Osteoblast (primary cell): ENCODE measurements around the gene NPAT. TPM values are rescaled to one million over a fixed set of nuclear protein-coding genes. Genes with fewer than 3 reads are reported as not detected.

Experiments
- DNase-seq: peaks from one replicate; pipeline ENCODE4 v3.0.0; 2011; ENCODE audit warnings: low spot score, mixed read lengths; ENCODE audit not compliant: insufficient read length; ENCODE audit errors: missing footprints
- H2AFZ ChIP-seq: 2 replicates; pipeline ENCODE4 v1.6.0; 2011; ENCODE audit warnings: mild to moderate bottlenecking, low read length
- H3K27ac ChIP-seq: 2 replicates; pipeline ENCODE4 v1.5.1; 2011; ENCODE audit warnings: mild to moderate bottlenecking, low read depth, low read length, moderate library complexity
- H3K27me3 ChIP-seq: 2 replicates; pipeline ENCODE4 v1.6.0; 2012; ENCODE audit warnings: mild to moderate bottlenecking, control low read depth, inconsistent platforms, low read length, moderate library complexity; ENCODE audit not compliant: insufficient read depth
- H3K36me3 ChIP-seq: 2 replicates; pipeline ENCODE4 v1.5.1; 2011; ENCODE audit warnings: mild to moderate bottlenecking, low read length, control low read depth, moderate library complexity; ENCODE audit not compliant: insufficient read depth
- H3K4me1 ChIP-seq: 2 replicates; pipeline ENCODE4 v1.5.1; 2011; ENCODE audit warnings: mild to moderate bottlenecking, low read length, control low read depth, moderate library complexity; ENCODE audit not compliant: insufficient read depth
- H3K4me2 ChIP-seq: 2 replicates; pipeline ENCODE4 v1.6.0; 2011; ENCODE audit warnings: mild to moderate bottlenecking, low read length; ENCODE audit not compliant: insufficient read depth
- H3K4me3 ChIP-seq: fragments of 200-600 bp; sonication (generic); 3 replicates; pipeline ENCODE4 v1.5.1; 2012; ENCODE audit warnings: mild to moderate bottlenecking, low read length, inconsistent platforms; ENCODE audit not compliant: insufficient read depth
- H3K79me2 ChIP-seq: 2 replicates; pipeline ENCODE4 v1.6.0; 2012; ENCODE audit warnings: mild to moderate bottlenecking, low read length, control low read depth, inconsistent platforms; ENCODE audit not compliant: insufficient read depth
- H3K9me3 ChIP-seq: 2 replicates; pipeline ENCODE4 v1.5.1; 2011; ENCODE audit warnings: low read depth, low read length, control low read depth
- H4K20me1 ChIP-seq: 2 replicates; pipeline ENCODE4 v1.6.0; 2012; ENCODE audit warnings: mild to moderate bottlenecking, low read length, control low read depth; ENCODE audit not compliant: insufficient read depth
- CTCF ChIP-seq: IDR thresholded peaks from 2 replicates; pipeline ENCODE4 v1.5.1; 2011; ENCODE audit warnings: mild to moderate bottlenecking, low read depth, low read length, moderate library complexity; ENCODE audit errors: extremely low read depth
- total RNA-seq: library from RNA; depleted of rRNA; stranded (reverse); fragments of >200 nt; gene quantifications from 2 replicates; pipeline ENCODE4 v1.2.3, GENCODE V29; 2012

The NPAT gene
- total RNA-seq, 1 donor = 16.6 TPM

- Histone ChIP-seq H3K4me2 (no peak overlapping the region), H3K27ac (no peak overlapping the region), H3K79me2 (peaks cover 80% of the 10 kb centered on the region), H3K27me3 (no peaks in the 10 kb centered on the region), H4K20me1 (no peaks in the 10 kb centered on the region), H3K9me3 (no peaks in the 10 kb centered on the region), H3K4me3 (no peak overlapping the region), H3K36me3 (no peaks in the 10 kb centered on the region), H2AFZ (no peak overlapping the region), H3K4me1 (peaks cover 16% of the 10 kb centered on the region)
- no peak for TF ChIP-seq CTCF
- no peak for DNase-seq
These were observed 3.3 kb downstream of the NPAT start for GRCh38 chr11:108218912-108219783.

GRCh38 chr11:108218455-108218854, 4.0 kb downstream of the NPAT start:
- H3K4me2 ChIP-seq = no peak overlapping the region
- H2AFZ ChIP-seq = no peak overlapping the region
- TF ChIP-seq CTCF = no peak
- H3K36me3 ChIP-seq = no peaks in the 10 kb centered on the region
- no peak overlapping the region for H3K4me3 ChIP-seq
- H3K9me3 ChIP-seq = no peaks in the 10 kb centered on the region
- peaks cover 12% of the 10 kb centered on the region for H3K4me1 ChIP-seq
- H4K20me1 ChIP-seq = no peaks in the 10 kb centered on the region
- H3K27ac ChIP-seq = no peak overlapping the region
- DNase-seq = peak; percentile 64
- H3K79me2 ChIP-seq = peaks cover 80% of the 10 kb centered on the region
- H3K27me3 ChIP-seq = no peaks in the 10 kb centered on the region

GRCh38 chr11:108216988-108217387, 5.5 kb downstream of the NPAT start:
- no peak for TF ChIP-seq CTCF
- H3K4me2 ChIP-seq = no peak overlapping the region
- no peak overlapping the region for H2AFZ ChIP-seq
- H3K36me3 ChIP-seq = no peaks in the 10 kb centered on the region
- peaks cover 91% of the 10 kb centered on the region for H3K79me2 ChIP-seq
- no peaks in the 10 kb centered on the region for H3K9me3 ChIP-seq
- H3K27ac ChIP-seq = no peak overlapping the region
- H3K4me1 ChIP-seq = peaks cover 12% of the 10 kb centered on the region
- no peak for DNase-seq
- no peaks in the 10 kb centered on the region for H3K27me3 ChIP-seq
- no peak overlapping the region for H3K4me3 ChIP-seq
- H4K20me1 ChIP-seq = no peaks in the 10 kb centered on the region

GRCh38 chr11:108213784-108214183, 8.7 kb downstream of the NPAT start:
- Histone ChIP-seq H3K4me1 (peaks cover 3% of the 10 kb centered on the region), H4K20me1 (no peaks in the 10 kb centered on the region), H3K27ac (no peak overlapping the region), H3K9me3 (no peaks in the 10 kb centered on the region), H3K36me3 (peaks cover 4% of the 10 kb centered on the region), H3K4me3 (no peak overlapping the region), H3K79me2 (peaks cover 79% of the 10 kb centered on the region), H3K27me3 (no peaks in the 10 kb centered on the region), H3K4me2 (no peak overlapping the region), H2AFZ (no peak overlapping the region)
- no peak for DNase-seq
- no peak for TF ChIP-seq CTCF
